Motor neuron (in vitro differentiated cells): ENCODE results near the gene CHMP4A. TPM values are rescaled to one million over a fixed set of nuclear protein-coding genes. Genes with fewer than 3 reads are reported as not detected.

Experiments used
- ATAC-seq, 8 experiments: fragments of 200-7000 bp; cut with Tn5 transposase; replicated peaks in 6 of 8; 2 replicates each; pipeline ENCODE4 v1.8.0; 2021; ENCODE audit warnings: mild to moderate bottlenecking in 8 of 8, moderate library complexity in 8 of 8
- H3K27ac ChIP-seq, 2 donors: fragments of 250-450 bp; sonication (Bioruptor Pico); 2 replicates each; pipeline ENCODE4 v1.9.0; 2021; ENCODE audit warnings: antibody characterized with exemption in 2 of 2, mild to moderate bottlenecking in 2 of 2, moderate library complexity in 1 of 2
- H3K4me1 ChIP-seq, 2 donors: fragments of 250-450 bp; sonication (Bioruptor Pico); replicated peaks in 1 of 2; 2 replicates each; pipeline ENCODE4 v1.6.1; 2021; ENCODE audit warnings: antibody characterized with exemption in 2 of 2, mild to moderate bottlenecking in 2 of 2, moderate library complexity in 1 of 2
- H3K4me3 ChIP-seq, 5 donors: fragments of 250-450 bp; sonication (Bioruptor Pico); 2 replicates each; pipeline ENCODE4 v1.9.0; 2021; ENCODE audit warnings: antibody characterized with exemption in 5 of 5, mild to moderate bottlenecking in 5 of 5, moderate library complexity in 4 of 5
- WGBS, 10 experiments: fragments of 450-650 bp; shearing (Covaris generic); methylation state at CpG; one replicate each; pipeline ENCODE4 v1.0.0; 2022; 5-methylcytosine and 5-hydroxymethylcytosine counted together
- in situ Hi-C, 9 experiments: fragments of 400-800 bp; cut with MboI; loops; one replicate each; pipeline ENCODE4 v1.15.0; 2021; ENCODE audit warnings: low sequenced_read_pairs in 9 of 9, low pct_unique_long_range_greater_than_20kb in 2 of 9; ENCODE audit not compliant: unreplicated experiment in 9 of 9
- total RNA-seq, 8 experiments: library from RNA; unstranded; fragments of 300-600 nt; gene quantifications; 2 replicates each; pipeline versions ENCODE4 v1.2.3 to v1.2.4, GENCODE V29; 2022

The CHMP4A gene
- total RNA-seq, 8 experiments from 2014 or later = 48.4 to 76.0 (median 55.8) TPM

GRCh38 chr14:24194873-24195185 lies 18.5 kb downstream of the CHMP4A start:
- WGBS, 10 experiments = 80 to 100% (median 92%) methylated on average over 1 to 3 of the region's 8 CpGs; no CpG with 5 or more reads in 7 of the 10 experiments
- Histone ChIP-seq H3K4me1 (peaks cover 14 to 19% of the 10 kb centered on the region in 2 donors), H3K27ac (peak overlapping the region; percentile 99 to 100), H3K4me3 (peak overlapping the region; percentile 76 to 82 (median 79))
- in situ Hi-C loops = no loop called here
- ATAC-seq = no peak

- no peak for ATAC-seq
- Histone ChIP-seq H3K27ac (peak overlapping the region in 1 of 2 donors; percentile 100), H3K4me3 (peak overlapping the region; percentile 76 to 82 (median 79)), H3K4me1 (peaks cover 16 to 21% of the 10 kb centered on the region in 2 donors)
- 60 to 100% (median 88%) methylated on average over 1 to 5 of the region's 7 CpGs for WGBS, 10 experiments
- in situ Hi-C loops = no loop called here
Measured at GRCh38 chr14:24194186-24194872, 19.0 kb downstream of the CHMP4A start.

GRCh38 chr14:24192933-24193332 lies 20.4 kb downstream of the CHMP4A start:
- ATAC-seq = no peak
- in situ Hi-C loops = no loop called here
- WGBS, 10 experiments = 89 to 100% (median 100%) methylated on average over 1 to 6 of the region's 15 CpGs; no CpG with 5 or more reads in 2 of the 10 experiments

GRCh38 chr14:24190416-24190815 lies 22.9 kb downstream of the CHMP4A start:
- H3K4me1 ChIP-seq = peaks cover 16 to 23% of the 10 kb centered on the region in 2 donors
- in situ Hi-C loops = no loop called here
- H3K4me3 ChIP-seq = no peak overlapping the region
- no peak for ATAC-seq
- WGBS, 10 experiments = 75 to 100% (median 91%) methylated on average over 1 to 5 of the region's 10 CpGs; no CpG with 5 or more reads in 2 of the 10 experiments
- H3K27ac ChIP-seq = no peak overlapping the region

More at GRCh38 chr14:24192933-24193332, 20.4 kb downstream of the CHMP4A start:
- H3K27ac ChIP-seq = no peak overlapping the region
- peaks cover 19 to 26% of the 10 kb centered on the region in 2 donors for H3K4me1 ChIP-seq
- no peak overlapping the region for H3K4me3 ChIP-seq

GRCh38 chr14:24189460-24189859 lies 23.8 kb downstream of the CHMP4A start:
- no peak overlapping the region for H3K4me3 ChIP-seq
- peak overlapping the region in 1 of 2 donors; percentile 25 for H3K27ac ChIP-seq
- WGBS, 10 experiments = 68 to 100% (median 91%) methylated on average over 1 to 6 of the region's 9 CpGs; no CpG with 5 or more reads in 2 of the 10 experiments
- no peak for ATAC-seq
- in situ Hi-C loops = no loop called here
- peaks cover 13 to 18% of the 10 kb centered on the region in 2 donors for H3K4me1 ChIP-seq

- Histone ChIP-seq H3K4me3 (peak overlapping the region; percentile 57 to 87 (median 72)), H3K4me1 (peaks cover 11 to 14% of the 10 kb centered on the region in 2 donors), H3K27ac (peak overlapping the region in 1 of 2 donors; percentile 25)
- ATAC-seq = no peak
- in situ Hi-C loops = no loop called here
- 0 to 17% (median 0%) methylated on average over 1 to 3 of the region's 3 CpGs; no CpG with 5 or more reads in 2 of the 10 experiments for WGBS, 10 experiments
Measured at GRCh38 chr14:24189059-24189375, 24.3 kb downstream of the CHMP4A start.

GRCh38 chr14:24188251-24189058 lies 24.8 kb downstream of the CHMP4A start, which contains the start of gene IPO4:
IPO4 (minus strand) TSS chr14:24188816; CDS start chr14:24188787, 29 bp downstream.
- H3K4me3 ChIP-seq = peak within 1 kb of the TSS; percentile 57 to 87 (median 72)
- in situ Hi-C loops = no loop called here
- 0 to 4% (median 0%) methylated on average over 1 to 17 of the region's 65 CpGs for WGBS, 10 experiments
- H3K27ac ChIP-seq = peak within 1 kb of the TSS; percentile 83 to 94
- peak; percentile 90 to 96 (median 94) for ATAC-seq
- peaks cover 11 to 14% of the 10 kb centered on the region in 2 donors for H3K4me1 ChIP-seq

- Histone ChIP-seq H3K27ac (no peak overlapping the region), H3K4me1 (peaks cover 11 to 14% of the 10 kb centered on the region in 2 donors), H3K4me3 (peak overlapping the region in 4 of 5 donors; percentile 57 to 87 (median 69))
- ATAC-seq = no peak
- 94% methylated on average over 2 of the region's 2 CpGs; no CpG with 5 or more reads in 9 of the 10 experiments for WGBS, 10 experiments
- in situ Hi-C loops = no loop called here
Measured at GRCh38 chr14:24187539-24187915, 25.8 kb downstream of the CHMP4A start.

GRCh38 chr14:24186831-24187538 lies 26.3 kb downstream of the CHMP4A start:
- in situ Hi-C loops = no loop called here
- no peak for ATAC-seq
- 82 to 97% (median 92%) methylated on average over 4 to 7 of the region's 10 CpGs; no CpG with 5 or more reads in 6 of the 10 experiments for WGBS, 10 experiments
- H3K4me3 ChIP-seq = peak overlapping the region in 1 of 5 donors; percentile 87
- H3K27ac ChIP-seq = no peak overlapping the region
- H3K4me1 ChIP-seq = peaks cover 11 to 14% of the 10 kb centered on the region in 2 donors

- Histone ChIP-seq H3K4me3 (no peak overlapping the region), H3K27ac (no peak overlapping the region), H3K4me1 (peaks cover 12 to 20% of the 10 kb centered on the region in 2 donors)
- ATAC-seq = no peak
- in situ Hi-C loops = no loop called here
- WGBS, 10 experiments = 87 to 100% (median 97%) methylated on average over 1 to 5 of the region's 11 CpGs; no CpG with 5 or more reads in 4 of the 10 experiments
Measured at GRCh38 chr14:24185741-24186140, 27.5 kb downstream of the CHMP4A start.

GRCh38 chr14:24185026-24185425 lies 28.3 kb downstream of the CHMP4A start:
- H3K4me3 ChIP-seq = no peak overlapping the region
- in situ Hi-C loops = no loop called here
- ATAC-seq = no peak
- H3K4me1 ChIP-seq = peaks cover 19 to 27% of the 10 kb centered on the region in 2 donors
- WGBS, 10 experiments = 90 to 100% (median 100%) methylated on average over 1 to 3 of the region's 7 CpGs; no CpG with 5 or more reads in 3 of the 10 experiments
- no peak overlapping the region for H3K27ac ChIP-seq

- Histone ChIP-seq H3K4me1 (peaks cover 22 to 32% of the 10 kb centered on the region in 2 donors), H3K4me3 (no peak overlapping the region), H3K27ac (no peak overlapping the region)
- no peak for ATAC-seq
- in situ Hi-C loops = no loop called here
- 83 to 100% (median 89%) methylated on average over 1 to 5 of the region's 19 CpGs; no CpG with 5 or more reads in 6 of the 10 experiments for WGBS, 10 experiments
Measured at GRCh38 chr14:24184104-24184970, 29.0 kb downstream of the CHMP4A start.
